Stimulated activated CD8-positive, alpha-beta memory T cell treated with anti-CD3 and anti-CD28 coated beads, Interleukin-7, amount 100 ng/mL, for 4 hours (primary cell): ENCODE measurements around the gene OPCML.

Experiments
- DNase-seq, 2 donors: peaks; one replicate each; pipeline ENCODE4 v3.0.0-alpha.2; 2020; ENCODE audit warnings: low read depth in 2 of 2

Gene OPCML

GRCh38 chr11:133360860-133361688, 171.2 kb downstream of the OPCML start:
- no peak for DNase-seq

GRCh38 chr11:133355095-133355494, 177.2 kb downstream of the OPCML start:
- DNase-seq: no peak

GRCh38 chr11:133354069-133354468, 178.2 kb downstream of the OPCML start:
- no peak for DNase-seq

GRCh38 chr11:133350045-133350444, 182.3 kb downstream of the OPCML start:
- DNase-seq: no peak

- DNase-seq: no peak
These were observed 184.3 kb downstream of the OPCML start for GRCh38 chr11:133347988-133348387.

GRCh38 chr11:133346137-133346536, 186.2 kb downstream of the OPCML start:
- no peak for DNase-seq

DNA sequence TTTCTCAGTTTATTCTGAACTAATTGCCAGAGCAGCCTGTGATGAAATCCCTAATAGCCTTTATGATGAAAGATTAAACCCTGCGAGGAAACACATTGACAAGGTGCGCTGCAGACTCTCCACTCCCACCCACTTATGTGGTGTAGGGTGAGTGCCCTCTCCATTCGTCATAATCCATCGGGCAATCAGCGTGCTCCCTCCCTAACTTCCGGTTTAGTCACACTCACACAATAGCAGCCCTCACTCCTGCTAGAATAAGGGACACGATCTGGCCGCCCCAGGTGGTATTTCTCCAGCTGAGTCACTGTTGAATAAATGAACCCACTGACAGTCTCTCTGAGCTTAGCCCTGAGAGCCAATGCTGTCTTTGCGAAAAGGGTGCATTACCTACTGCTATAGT, 188.3 kb downstream of the OPCML start:
- DNase-seq: no peak

- DNase-seq: no peak
These were observed 192.7 kb downstream of the OPCML start for GRCh38 chr11:133339495-133340140.

DNA sequence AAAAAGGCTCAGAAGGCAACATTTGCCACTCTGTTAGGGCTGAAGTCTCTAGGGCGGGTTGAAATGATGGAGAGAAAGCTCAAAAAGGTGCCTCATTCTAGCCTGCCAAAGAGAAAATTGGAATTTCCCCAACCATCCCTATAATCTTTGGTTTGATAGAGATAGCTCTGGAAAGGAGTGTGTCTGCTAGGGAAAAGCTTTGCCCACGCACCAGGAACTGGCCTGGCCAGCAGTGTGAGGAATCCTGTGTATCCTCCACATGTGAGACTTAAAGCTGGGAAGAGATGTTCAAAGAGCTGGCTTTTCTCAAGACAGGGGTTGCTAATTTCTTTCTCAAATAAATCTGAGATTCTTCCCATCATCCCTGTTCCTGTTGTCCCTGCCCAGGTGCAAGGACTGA, 193.7 kb downstream of the OPCML start:
- no peak for DNase-seq

DNA sequence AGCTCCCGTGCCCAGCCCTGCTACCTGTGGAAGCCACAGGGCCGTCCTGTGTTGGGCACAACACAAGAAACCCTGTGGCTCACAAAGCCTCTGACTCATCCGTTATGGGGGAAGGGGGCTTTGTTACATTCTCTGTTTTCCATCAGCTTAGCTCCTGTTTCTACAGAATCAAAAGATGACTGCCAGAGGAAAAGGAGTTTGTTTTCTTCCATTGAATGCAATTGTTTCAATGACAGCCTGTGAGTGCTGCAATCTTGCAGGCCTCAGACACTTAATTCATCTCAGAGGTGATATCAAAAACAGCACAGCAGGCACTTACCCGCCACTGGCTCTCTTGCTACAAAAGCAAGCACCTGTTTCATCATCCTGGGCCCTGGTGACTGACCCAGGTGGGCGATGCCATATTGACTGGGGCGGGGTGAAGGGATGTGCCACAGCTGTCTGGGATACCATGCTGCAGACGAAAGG, 194.3 kb downstream of the OPCML start:
- no peak for DNase-seq

GRCh38 chr11:133337193-133337592, 195.1 kb downstream of the OPCML start:
- no peak for DNase-seq

- DNase-seq: no peak
These were observed 201.3 kb downstream of the OPCML start for GRCh38 chr11:133331031-133331430.

- no peak for DNase-seq
These were observed 205.5 kb downstream of the OPCML start for GRCh38 chr11:133326849-133327248.

GRCh38 chr11:133326332-133326731, 206.0 kb downstream of the OPCML start:
- DNase-seq: no peak

GRCh38 chr11:133325711-133326110, 206.6 kb downstream of the OPCML start:
- no peak for DNase-seq

- no peak for DNase-seq
These were observed 208.9 kb downstream of the OPCML start for GRCh38 chr11:133323354-133323753.

DNA sequence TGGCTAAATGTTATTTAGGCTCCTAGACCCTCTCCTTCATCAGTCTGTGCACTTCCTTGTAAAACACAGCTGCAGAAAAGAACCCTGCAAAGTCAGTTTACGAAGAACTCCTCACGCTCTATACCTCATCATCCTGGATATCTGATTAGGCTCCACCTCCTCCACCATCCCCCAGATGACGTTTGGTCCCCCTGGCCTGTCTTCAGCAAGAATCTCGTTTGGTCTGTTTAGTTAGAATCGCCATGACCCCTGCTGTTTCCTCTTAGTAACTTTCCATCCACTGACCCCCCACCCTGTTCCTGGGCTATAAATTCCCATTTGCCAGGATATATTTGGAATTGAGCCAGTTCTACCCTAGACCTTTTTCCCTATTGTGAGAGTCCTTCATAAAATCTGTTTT, 214.1 kb downstream of the OPCML start:
- DNase-seq: no peak

- no peak for DNase-seq
These were observed 221.1 kb downstream of the OPCML start for GRCh38 chr11:133311230-133311629.

DNA sequence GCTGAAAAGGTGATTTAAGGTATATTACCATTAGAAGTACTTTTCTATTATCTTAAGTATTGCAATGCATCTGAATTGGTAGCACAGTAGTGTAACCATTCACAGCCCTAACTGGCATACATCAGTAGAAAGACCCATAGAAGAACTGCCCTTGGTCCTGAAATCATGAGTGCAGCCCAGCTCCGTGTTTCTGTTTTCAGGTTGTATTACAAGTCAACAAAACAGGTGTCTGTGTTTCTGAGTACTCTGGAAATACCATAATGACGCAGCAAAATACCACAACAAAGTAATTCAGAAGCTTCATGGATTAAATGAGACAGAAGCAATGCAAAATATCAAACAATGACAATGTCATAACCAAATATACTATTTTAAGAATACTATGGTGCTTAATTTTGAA, 226.3 kb downstream of the OPCML start:
- DNase-seq: no peak

DNA sequence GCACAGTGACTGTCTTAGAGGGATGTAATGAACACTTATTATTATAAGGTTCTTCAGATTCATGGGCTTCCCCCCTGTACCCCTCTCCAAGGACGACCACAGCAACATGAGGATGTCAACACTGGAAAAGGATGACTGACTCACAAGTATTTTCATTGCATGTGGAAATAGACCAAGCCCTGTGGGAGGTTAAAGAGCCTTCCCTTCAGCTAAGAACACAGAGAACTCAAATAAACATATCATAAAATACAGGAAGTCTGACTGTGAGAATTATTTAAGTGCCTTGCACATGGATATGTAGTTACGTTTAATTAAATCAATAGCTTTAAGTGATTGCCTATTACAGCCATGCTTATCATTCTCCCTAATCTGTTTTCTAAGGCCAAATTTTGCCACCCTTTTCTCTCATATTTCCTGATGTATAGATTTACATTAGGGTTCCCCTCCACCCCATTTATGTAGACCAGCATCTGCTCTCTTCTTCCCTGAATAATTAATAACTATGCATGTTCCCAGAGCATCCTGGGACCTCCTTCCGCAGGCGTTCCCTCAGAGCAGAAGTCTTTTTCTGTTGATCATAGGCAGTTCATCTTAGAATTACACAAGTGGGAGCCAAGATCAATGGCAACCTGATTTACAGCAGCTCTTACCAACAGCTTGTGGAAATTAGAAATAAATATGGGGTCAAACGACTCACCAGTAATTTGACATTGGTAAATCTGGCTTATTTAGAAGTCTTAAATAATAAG, 226.9 kb downstream of the OPCML start:
- DNase-seq: no peak

GRCh38 chr11:133303262-133303661, 229.0 kb downstream of the OPCML start:
- DNase-seq: no peak

DNA sequence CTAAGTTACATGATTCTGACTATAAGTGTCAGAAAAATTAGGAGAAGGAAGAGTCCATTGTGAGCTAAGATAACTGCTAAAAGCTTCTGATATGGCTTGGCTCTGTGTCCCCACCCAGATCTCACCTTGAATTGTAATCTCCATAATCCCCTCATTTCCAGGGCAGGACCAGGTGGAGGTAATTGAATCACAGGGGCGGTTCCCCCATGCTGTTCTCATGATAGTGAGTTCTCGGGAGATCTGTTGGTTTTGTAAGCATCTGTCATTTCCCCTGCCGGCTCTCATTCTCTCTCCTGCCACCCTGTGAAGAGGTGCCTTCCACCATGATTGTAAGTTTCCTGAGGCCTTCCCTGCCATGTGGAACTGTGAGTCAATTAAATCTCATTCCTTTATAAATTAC, 230.2 kb downstream of the OPCML start:
- no peak for DNase-seq

- no peak for DNase-seq
These were observed 231.6 kb downstream of the OPCML start for GRCh38 chr11:133300666-133301065.
